ENCODE results near the gene ST3GAL2.

DNA sequence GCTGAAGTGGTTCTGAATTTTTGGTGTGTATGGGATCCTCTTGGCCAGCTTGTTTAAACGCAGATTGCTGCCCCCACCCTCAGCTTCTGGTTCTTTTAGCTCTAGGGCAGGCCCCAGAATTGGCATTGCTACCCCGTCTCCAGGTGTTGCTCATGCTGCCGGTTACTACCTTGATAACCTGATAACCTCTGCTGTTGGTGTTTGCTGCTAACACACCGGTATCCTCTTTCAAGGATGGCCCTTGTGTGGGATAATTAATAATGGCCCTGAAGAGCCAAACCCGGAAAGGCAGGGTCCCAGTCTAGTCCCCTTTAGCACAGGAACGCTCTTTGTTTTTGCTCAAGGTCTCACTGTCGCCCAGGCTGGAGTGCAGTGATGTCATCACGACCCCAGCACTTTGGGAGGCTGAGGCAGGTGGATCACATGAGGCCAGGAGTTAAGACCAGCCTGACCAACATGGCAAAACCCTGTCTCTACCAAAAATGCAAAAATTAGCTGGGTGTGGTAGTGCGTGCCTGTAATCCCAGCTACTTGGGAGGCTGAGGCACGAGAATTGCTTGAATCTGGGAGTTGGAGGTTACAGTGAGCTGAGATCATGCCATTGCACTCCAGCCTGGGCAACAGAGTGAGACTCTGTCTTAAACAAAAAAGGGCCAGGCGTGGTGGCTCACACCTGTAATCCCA lies 1.3 kb upstream of the ST3GAL2 start:
- TF ChIP-seq FOXM1 (IDR thresholded peaks at IDR 0.05; ENCODE audit: borderline replicate concordance, low read depth) (no peak), USF1 (IDR thresholded peaks at IDR 0.05) (no peak), CEBPB (IDR thresholded peaks at IDR 0.05) (no peak), REST (IDR thresholded peaks at IDR 0.05; ENCODE audit: low read depth) (no peak), CREB1 (IDR thresholded peaks at IDR 0.05; ENCODE audit: low read depth) (no peak), EP300 (IDR thresholded peaks at IDR 0.05; ENCODE audit: borderline replicate concordance) (no peak), YY1 (IDR thresholded peaks at IDR 0.05; ENCODE audit: low read depth) (no peak), TAF1 (IDR thresholded peaks at IDR 0.05; ENCODE audit: low read depth) (no peak), RAD21 (IDR thresholded peaks at IDR 0.05; ENCODE audit: low read depth) (no peak), MAX (IDR thresholded peaks at IDR 0.05) (no peak), TCF12 (IDR thresholded peaks at IDR 0.05; ENCODE audit: low read depth) (no peak), NFIC (IDR thresholded peaks at IDR 0.05) (no peak), ZBTB7A (IDR thresholded peaks at IDR 0.05; ENCODE audit: low read depth) (no peak)
